GM12878 (cell line): ENCODE results near the gene CEACAM5. TPM values are rescaled to one million over a fixed set of nuclear protein-coding genes. Genes with fewer than 3 reads are reported as not detected.

ENCODE experiments used
- ATAC-seq: fragments of 200-7000 bp; cut with Tn5 transposase; 3 replicates; pipeline ENCODE4 v1.9.1; 2020; ENCODE audit warnings: mild to moderate bottlenecking, moderate library complexity
- BruUV-seq: library from RNA; stranded (reverse); fragments of 400-500 nt; replicated peaks from 2 replicates; lab custom pipeline; 2021; lab: Mats Ljungman, UMichigan
- CTCF ChIA-PET: fragments of 300-600 bp; sonication (Branson Sonifier 250); formaldehyde crosslinking; extraction: SDS; loops from one replicate; lab custom pipeline; 2021; ENCODE audit warnings: inconsistent platforms; lab: Yijun Ruan, JAX
- POLR2A ChIA-PET: fragments of 350-600 bp; formaldehyde crosslinking; extraction: SDS; loops from one replicate; lab custom pipeline; 2021; ENCODE audit warnings: inconsistent platforms; lab: Charles Lee
- RAD21 ChIA-PET: fragments of 300-600 bp; sonication (Branson Sonifier 250); formaldehyde crosslinking; loops from one replicate; lab custom pipeline; 2023; ENCODE audit warnings: antibody characterized with exemption; ENCODE audit not compliant: unreplicated experiment; lab: Charles Lee
- SMC1A ChIA-PET: fragments of 300-600 bp; sonication (Branson Sonifier 250); formaldehyde crosslinking; loops from one replicate; lab custom pipeline; 2023; ENCODE audit not compliant: unreplicated experiment, uncharacterized antibody; lab: Charles Lee
- DNase-seq: peaks from one replicate; pipeline ENCODE4 v3.0.0-alpha.2; 2011; ENCODE audit warnings: low read depth, low spot score
- FAIRE-seq: peaks from 3 replicates; lab custom pipeline; 2011; peaks lifted over from hg19 to GRCh38; lab: Jason Lieb, UNC
- H2AFZ ChIP-seq: 2 replicates; pipeline ENCODE4 v1.6.0; 2011; ENCODE audit warnings: low read depth, low read length, control low read depth; ENCODE audit not compliant: control insufficient read depth
- H3K27ac ChIP-seq: 2 replicates; pipeline ENCODE4 v1.5.1; 2011; ENCODE audit warnings: control low read depth; ENCODE audit not compliant: control insufficient read depth, insufficient read depth
- H3K27me3 ChIP-seq, 2 experiments: replicated peaks in 1 of 2; 2 replicates each; pipeline versions ENCODE4 v1.6.0 to v1.6.1; 2011; ENCODE audit warnings: low read length in 1 of 2; ENCODE audit not compliant: control insufficient read depth in 2 of 2, insufficient read depth in 2 of 2
- H3K36me3 ChIP-seq, 2 experiments: 2 replicates each; pipeline ENCODE4 v1.5.1; 2011; ENCODE audit warnings: low read length in 1 of 2; ENCODE audit not compliant: control insufficient read depth in 2 of 2, insufficient read depth in 2 of 2
- H3K4me1 ChIP-seq: 2 replicates; pipeline ENCODE4 v1.6.1; 2011; ENCODE audit warnings: mild to moderate bottlenecking, low read length, moderate library complexity, mixed read lengths; ENCODE audit not compliant: control insufficient read depth, insufficient read depth
- H3K4me2 ChIP-seq: 2 replicates; pipeline ENCODE4 v1.6.0; 2011; ENCODE audit warnings: control low read depth; ENCODE audit not compliant: control insufficient read depth, insufficient read depth
- H3K4me3 ChIP-seq: fragments of 200-600 bp; sonication (generic); 2 replicates; pipeline ENCODE4 v1.5.1; 2016
- H3K79me2 ChIP-seq: 2 replicates; pipeline ENCODE4 v1.6.0; 2011; ENCODE audit warnings: low read length; ENCODE audit not compliant: control insufficient read depth, insufficient read depth
- H3K9ac ChIP-seq: 2 replicates; pipeline ENCODE4 v1.8.0; 2011; ENCODE audit warnings: low read length, control low read depth, mixed read lengths; ENCODE audit not compliant: control insufficient read depth, insufficient read depth
- H3K9me3 ChIP-seq: replicated peaks from 3 replicates; pipeline ENCODE4 v1.5.1; 2011; ENCODE audit warnings: mild to moderate bottlenecking, low read length; ENCODE audit not compliant: control insufficient read depth, insufficient read depth
- H4K20me1 ChIP-seq: 2 replicates; pipeline ENCODE4 v1.6.0; 2011; ENCODE audit not compliant: control insufficient read depth, insufficient read depth
- CTCF ChIP-seq, 3 experiments: IDR thresholded peaks in 2 of 3; conservative IDR thresholded peaks in 1 of 3; 2 replicates each; pipeline ENCODE4 v1.5.1; 2011; ENCODE audit warnings: low read depth in 3 of 3, low read length in 3 of 3, mild to moderate bottlenecking in 3 of 3, control low read depth in 2 of 3, moderate library complexity in 2 of 3, inconsistent platforms in 1 of 3, mixed read lengths in 1 of 3; ENCODE audit not compliant: control insufficient read depth in 2 of 3, insufficient read depth in 1 of 3; ENCODE audit errors: extremely low read depth in 1 of 3
- EGR1 ChIP-seq, 2 experiments: IDR thresholded peaks; 1 replicate in 1 of 2; 2 replicates in 1 of 2; pipeline ENCODE4 v1.6.1; 2011 to 2012; ENCODE audit warnings: low read depth in 2 of 2, low read length in 2 of 2, borderline replicate concordance in 1 of 2, mild to moderate bottlenecking in 1 of 2, moderate library complexity in 1 of 2
- MEF2B ChIP-seq: fragments of 450-650 bp; IDR thresholded peaks from 2 replicates; pipeline ENCODE4 v1.6.1; 2018; ENCODE audit warnings: mild to moderate bottlenecking, moderate library complexity; ENCODE audit not compliant: partially characterized antibody, poor library complexity, severe bottlenecking
- NBN ChIP-seq: fragments of 450-650 bp; IDR thresholded peaks from 2 replicates; pipeline ENCODE4 v1.6.1; 2016
- RB1 ChIP-seq: fragments of 450-650 bp; formaldehyde crosslinking; IDR thresholded peaks from 2 replicates; pipeline ENCODE4 v1.6.1; 2017; ENCODE audit warnings: mild to moderate bottlenecking, borderline replicate concordance
- RUNX3 ChIP-seq: IDR thresholded peaks from 2 replicates; pipeline ENCODE4 v1.6.1; 2012; ENCODE audit warnings: low read length, inconsistent platforms
- SMC3 ChIP-seq: IDR thresholded peaks from 2 replicates; pipeline ENCODE4 v1.6.1; 2011; ENCODE audit warnings: low read length, improper control_type of control experiment, borderline replicate concordance
- SPI1 ChIP-seq: IDR thresholded peaks from 2 replicates; pipeline ENCODE4 v1.6.1; 2011; ENCODE audit warnings: low read depth, mild to moderate bottlenecking, low read length, moderate library complexity, borderline replicate concordance; ENCODE audit not compliant: insufficient read depth
- STAT1 ChIP-seq: fragments of 450-650 bp; conservative IDR thresholded peaks from 2 replicates; pipeline ENCODE4 v1.6.1; 2014; ENCODE audit warnings: antibody characterized with exemption, mild to moderate bottlenecking
- ZBTB33 ChIP-seq: fragments of 450-650 bp; IDR thresholded peaks from 2 replicates; pipeline ENCODE4 v1.6.1; 2017; ENCODE audit warnings: mild to moderate bottlenecking
- ZNF384 ChIP-seq: IDR thresholded peaks from 2 replicates; pipeline ENCODE4 v1.6.1; 2012; ENCODE audit warnings: low read depth, mild to moderate bottlenecking, low read length, improper control_type of control experiment, borderline replicate concordance
- WGBS: methylation state at CpG from one replicate; pipeline ENCODE4 v1.1.6; 2016; ENCODE audit warnings: low lambda C conversion rate; ENCODE audit not compliant: insufficient replicate concordance, insufficient coverage; ENCODE audit errors: missing lambda C conversion rate; 5-methylcytosine and 5-hydroxymethylcytosine counted together
- in situ Hi-C: fragments of 300-500 bp; cut with MboI; formaldehyde crosslinking; loops from 9 replicates; pipeline ENCODE4 v1.14.3; 2018; ENCODE audit warnings: mixed read lengths
- intact Hi-C: fragments of 100-400 bp; cut with micrococcal nuclease; formaldehyde crosslinking; loops from one replicate; pipeline ENCODE4 v1.14.2; 2022; ENCODE audit not compliant: unreplicated experiment
- polyA plus RNA-seq, 11 experiments: library from polyadenylated mRNA; depleted of rRNA in 4 of 11; unstranded in 6 of 11; stranded (reverse) in 5 of 11; fragments of >200 nt; fragmentation: Nextera tagmentation in 4 of 11; fragmentation: Illumina TruSeq in 1 of 11; extraction: Ambion mirVana in 4 of 11; extraction: Trizol in 1 of 11; gene quantifications; 1 replicate in 1 of 11; 2 replicates in 10 of 11; pipeline versions ENCODE4 v1.2.1 to v1.2.3, GENCODE V29; 2011 to 2016; ENCODE audit warnings: inconsistent platforms in 2 of 11, missing spikeins in 2 of 11, low read depth in 1 of 11
- total RNA-seq, 4 experiments: library from RNA; depleted of rRNA in 3 of 4; stranded (reverse); fragments of >200 nt in 3 of 4; fragmentation: Illumina TruSeq in 1 of 4; extraction: Trizol in 1 of 4; gene quantifications; 2 replicates each; pipeline versions ENCODE4 v1.2.1 to v1.2.3, GENCODE V29; 2013 to 2021
- TF ChIP-seq, protein P1 (sequence below): fragments of 450-650 bp; formaldehyde crosslinking; IDR thresholded peaks from 2 replicates; pipeline ENCODE4 v1.4.0; 2022; ENCODE audit warnings: mild to moderate bottlenecking, moderate library complexity

Gene CEACAM5
- total and polyA plus RNA-seq, 10 of the 15 experiments (the other 5 are each of a cell fraction or from before 2014, with no cell fraction given) = 0.38 TPM; not detected in 9

GRCh38 chr19:41706741-41707501, 1.5 kb upstream of the CEACAM5 start:
- Histone ChIP-seq H3K9me3 (no peaks in the 10 kb centered on the region), H3K9ac (no peak overlapping the region), H3K27me3 (peaks cover 3% of the 10 kb centered on the region in 2 experiments), H4K20me1 (no peaks in the 10 kb centered on the region), H3K4me3 (no peak overlapping the region), H2AFZ (peak overlapping the region; percentile 72), H3K27ac (no peak overlapping the region), H3K36me3 (no peaks in the 10 kb centered on the region), H3K79me2 (no peaks in the 10 kb centered on the region), H3K4me1 (no peaks in the 10 kb centered on the region), H3K4me2 (peak overlapping the region; percentile 55; the same call in 1 of the 2 replicates)
- POLR2A ChIA-PET = no interaction called here
- 12% methylated on average over 26 of the region's 26 CpGs for WGBS
- DNase-seq (peak; percentile 3), ATAC-seq (peak; percentile 98), FAIRE-seq (peak; percentile 41)
- CTCF ChIA-PET = interaction anchor here (0.6 to 2.6 kb wide), 26 partner anchors 8 to 268 kb away, joined by 3 to 16 read pairs (median 4); partner anchors contain the start of gene DMAC2
- 0 out of 2 replicates have a peak, but pooled peaks have one; percentile 34 for TF ChIP-seq NBN
- TF ChIP-seq RUNX3 = 0 out of 2 replicates have a peak, but pooled peaks have one; percentile 6
- TF ChIP-seq ZBTB33 = no peak
- TF ChIP-seq SMC3 = 0 out of 2 replicates have a peak, but pooled peaks have one; percentile 29
- TF ChIP-seq ZNF384 = no peak
- TF ChIP-seq RB1 = peak; percentile 80; the same call in 1 of the 2 replicates
- peak in 1 of 2 experiments; percentile 61; a peak in 2 of 3 replicates for TF ChIP-seq EGR1 (IDR thresholded peaks at IDR 0.05; ENCODE audit: borderline replicate concordance in 1 of 2, low read depth in 2 of 2, low read length in 2 of 2)
- 0 out of 2 replicates have a peak, but pooled peaks have one; percentile 60 for TF ChIP-seq STAT1
- TF ChIP-seq SPI1 = 0 out of 2 replicates have a peak, but pooled peaks have one; percentile 8
- TF ChIP-seq, protein P1, sequence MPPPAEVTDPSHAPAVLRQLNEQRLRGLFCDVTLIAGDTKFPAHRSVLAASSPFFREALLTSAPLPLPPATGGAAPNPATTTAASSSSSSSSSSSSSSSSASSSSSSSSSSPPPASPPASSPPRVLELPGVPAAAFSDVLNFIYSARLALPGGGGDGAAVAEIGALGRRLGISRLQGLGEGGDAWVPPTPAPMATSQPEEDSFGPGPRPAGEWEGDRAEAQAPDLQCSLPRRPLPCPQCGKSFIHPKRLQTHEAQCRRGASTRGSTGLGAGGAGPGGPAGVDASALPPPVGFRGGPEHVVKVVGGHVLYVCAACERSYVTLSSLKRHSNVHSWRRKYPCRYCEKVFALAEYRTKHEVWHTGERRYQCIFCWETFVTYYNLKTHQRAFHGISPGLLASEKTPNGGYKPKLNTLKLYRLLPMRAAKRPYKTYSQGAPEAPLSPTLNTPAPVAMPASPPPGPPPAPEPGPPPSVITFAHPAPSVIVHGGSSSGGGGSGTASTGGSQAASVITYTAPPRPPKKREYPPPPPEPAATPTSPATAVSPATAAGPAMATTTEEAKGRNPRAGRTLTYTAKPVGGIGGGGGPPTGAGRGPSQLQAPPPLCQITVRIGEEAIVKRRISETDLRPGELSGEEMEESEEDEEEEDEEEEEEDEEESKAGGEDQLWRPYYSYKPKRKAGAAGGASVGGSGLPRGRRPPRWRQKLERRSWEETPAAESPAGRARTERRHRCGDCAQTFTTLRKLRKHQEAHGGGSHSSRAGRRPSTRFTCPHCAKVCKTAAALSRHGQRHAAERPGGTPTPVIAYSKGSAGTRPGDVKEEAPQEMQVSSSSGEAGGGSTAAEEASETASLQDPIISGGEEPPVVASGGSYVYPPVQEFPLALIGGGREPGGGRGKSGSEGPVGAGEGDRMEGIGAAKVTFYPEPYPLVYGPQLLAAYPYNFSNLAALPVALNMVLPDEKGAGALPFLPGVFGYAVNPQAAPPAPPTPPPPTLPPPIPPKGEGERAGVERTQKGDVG (CRISPR knock-in tag) = no peak
- TF ChIP-seq CTCF (IDR thresholded peaks at IDR 0.05 in 2 of 3, conservative IDR thresholded peaks at IDR 0.05 in 1 of 3; ENCODE audit: control insufficient read depth in 2 of 3, extremely low read depth in 1 of 3, insufficient read depth in 1 of 3, low read depth in 3 of 3, low read length in 3 of 3) = peak; percentile 51 to 93 (median 58); a peak in 5 of 6 replicates
- TF ChIP-seq MEF2B = peak; percentile 58
- BruUV-seq = no TSS peak
- RAD21 ChIA-PET = no interaction called here
- in situ Hi-C loops = no loop called here
- intact Hi-C loops = loop anchor here (1.0 kb wide), 1 partner anchor 39 kb away; no protein-coding TSS in a partner anchor
- SMC1A ChIA-PET = interaction anchor here (0.8 to 1.4 kb wide), 2 partner anchors 65 to 114 kb away, joined by 4 read pairs; no protein-coding TSS in a partner anchor
